GM12878 (cell line): Measurements from ENCODE around the gene RUBCNL. TPM values are rescaled to one million over a fixed set of nuclear protein-coding genes. Genes with fewer than 3 reads are reported as not detected.

Experiments
- ATAC-seq: fragments of 200-7000 bp; cut with Tn5 transposase; 3 replicates; pipeline ENCODE4 v1.9.1; 2020; ENCODE audit warnings: mild to moderate bottlenecking, moderate library complexity
- BruUV-seq: library from RNA; stranded (reverse); fragments of 400-500 nt; replicated peaks from 2 replicates; lab custom pipeline; 2021; lab: Mats Ljungman, UMichigan
- CTCF ChIA-PET: fragments of 300-600 bp; sonication (Branson Sonifier 250); formaldehyde crosslinking; extraction: SDS; loops from one replicate; lab custom pipeline; 2021; ENCODE audit warnings: inconsistent platforms; lab: Yijun Ruan, JAX
- POLR2A ChIA-PET: fragments of 350-600 bp; formaldehyde crosslinking; extraction: SDS; loops from one replicate; lab custom pipeline; 2021; ENCODE audit warnings: inconsistent platforms; lab: Charles Lee
- RAD21 ChIA-PET: fragments of 300-600 bp; sonication (Branson Sonifier 250); formaldehyde crosslinking; loops from one replicate; lab custom pipeline; 2023; ENCODE audit warnings: antibody characterized with exemption; ENCODE audit not compliant: unreplicated experiment; lab: Charles Lee
- SMC1A ChIA-PET: fragments of 300-600 bp; sonication (Branson Sonifier 250); formaldehyde crosslinking; loops from one replicate; lab custom pipeline; 2023; ENCODE audit not compliant: unreplicated experiment, uncharacterized antibody; lab: Charles Lee
- DNase-seq: peaks from one replicate; pipeline ENCODE4 v3.0.0-alpha.2; 2011; ENCODE audit warnings: low read depth, low spot score
- FAIRE-seq: peaks from 3 replicates; lab custom pipeline; 2011; peaks lifted over from hg19 to GRCh38; lab: Jason Lieb, UNC
- H2AFZ ChIP-seq: 2 replicates; pipeline ENCODE4 v1.6.0; 2011; ENCODE audit warnings: low read depth, low read length, control low read depth; ENCODE audit not compliant: control insufficient read depth
- H3K27ac ChIP-seq: 2 replicates; pipeline ENCODE4 v1.5.1; 2011; ENCODE audit warnings: control low read depth; ENCODE audit not compliant: control insufficient read depth, insufficient read depth
- H3K27me3 ChIP-seq, 2 experiments: replicated peaks in 1 of 2; 2 replicates each; pipeline versions ENCODE4 v1.6.0 to v1.6.1; 2011; ENCODE audit warnings: low read length in 1 of 2; ENCODE audit not compliant: control insufficient read depth in 2 of 2, insufficient read depth in 2 of 2
- H3K36me3 ChIP-seq, 2 experiments: 2 replicates each; pipeline ENCODE4 v1.5.1; 2011; ENCODE audit warnings: low read length in 1 of 2; ENCODE audit not compliant: control insufficient read depth in 2 of 2, insufficient read depth in 2 of 2
- H3K4me1 ChIP-seq: 2 replicates; pipeline ENCODE4 v1.6.1; 2011; ENCODE audit warnings: mild to moderate bottlenecking, low read length, moderate library complexity, mixed read lengths; ENCODE audit not compliant: control insufficient read depth, insufficient read depth
- H3K4me2 ChIP-seq: 2 replicates; pipeline ENCODE4 v1.6.0; 2011; ENCODE audit warnings: control low read depth; ENCODE audit not compliant: control insufficient read depth, insufficient read depth
- H3K4me3 ChIP-seq: fragments of 200-600 bp; sonication (generic); 2 replicates; pipeline ENCODE4 v1.5.1; 2016
- H3K79me2 ChIP-seq: 2 replicates; pipeline ENCODE4 v1.6.0; 2011; ENCODE audit warnings: low read length; ENCODE audit not compliant: control insufficient read depth, insufficient read depth
- H3K9ac ChIP-seq: 2 replicates; pipeline ENCODE4 v1.8.0; 2011; ENCODE audit warnings: low read length, control low read depth, mixed read lengths; ENCODE audit not compliant: control insufficient read depth, insufficient read depth
- H3K9me3 ChIP-seq: replicated peaks from 3 replicates; pipeline ENCODE4 v1.5.1; 2011; ENCODE audit warnings: mild to moderate bottlenecking, low read length; ENCODE audit not compliant: control insufficient read depth, insufficient read depth
- H4K20me1 ChIP-seq: 2 replicates; pipeline ENCODE4 v1.6.0; 2011; ENCODE audit not compliant: control insufficient read depth, insufficient read depth
- ATF2 ChIP-seq: IDR thresholded peaks from 2 replicates; pipeline ENCODE4 v1.6.1; 2012; ENCODE audit warnings: low read length, inconsistent platforms
- CBX5 ChIP-seq: sonication (generic); IDR thresholded peaks from 2 replicates; pipeline ENCODE4 v1.6.1; 2016; ENCODE audit warnings: low read depth, moderate library complexity, mild to moderate bottlenecking, inconsistent platforms
- HDAC6 ChIP-seq: fragments of 200-600 bp; sonication (generic); IDR thresholded peaks from one replicate; pipeline ENCODE4 v1.8.0; 2017; ENCODE audit warnings: antibody characterized with exemption; ENCODE audit not compliant: unreplicated experiment
- HSF1 ChIP-seq: fragments of 150-350 bp; IDR thresholded peaks from 2 replicates; pipeline ENCODE4 v1.6.1; 2014; ENCODE audit warnings: mild to moderate bottlenecking, low read depth, low read length
- JUNB ChIP-seq: IDR thresholded peaks from 2 replicates; pipeline ENCODE4 v1.6.1; 2016; ENCODE audit warnings: antibody characterized with exemption, mild to moderate bottlenecking
- POLR2A ChIP-seq: IDR thresholded peaks from 2 replicates; pipeline ENCODE4 v1.6.1; 2011; ENCODE audit warnings: low read depth, mild to moderate bottlenecking, low read length
- RAD21 ChIP-seq: IDR thresholded peaks from 2 replicates; pipeline ENCODE4 v1.6.1; 2011; ENCODE audit warnings: mild to moderate bottlenecking, low read depth, low read length, moderate library complexity; ENCODE audit not compliant: insufficient read depth
- RELB ChIP-seq: fragments of 450-650 bp; IDR thresholded peaks from 2 replicates; pipeline ENCODE4 v1.6.1; 2017; ENCODE audit warnings: low read depth, mild to moderate bottlenecking, moderate library complexity
- SIX5 ChIP-seq: IDR thresholded peaks from 2 replicates; pipeline ENCODE4 v1.6.1; 2011; ENCODE audit warnings: mild to moderate bottlenecking, low read depth, low read length, moderate library complexity; ENCODE audit not compliant: severe bottlenecking
- SP1 ChIP-seq: IDR thresholded peaks from one replicate; pipeline ENCODE4 v1.6.1; 2011; ENCODE audit warnings: low read depth, low read length
- SPI1 ChIP-seq: IDR thresholded peaks from 2 replicates; pipeline ENCODE4 v1.6.1; 2011; ENCODE audit warnings: low read depth, mild to moderate bottlenecking, low read length, moderate library complexity, borderline replicate concordance; ENCODE audit not compliant: insufficient read depth
- TARDBP ChIP-seq: IDR thresholded peaks from 2 replicates; pipeline ENCODE4 v1.6.1; 2016; ENCODE audit warnings: borderline replicate concordance
- TCF3 ChIP-seq: IDR thresholded peaks from 2 replicates; pipeline ENCODE4 v1.6.1; 2012; ENCODE audit warnings: low read depth, mild to moderate bottlenecking, low read length, borderline replicate concordance; ENCODE audit not compliant: insufficient read depth
- ZBTB11 ChIP-seq: fragments of 450-650 bp; formaldehyde crosslinking; IDR thresholded peaks from 2 replicates; pipeline ENCODE4 v1.5.0; 2022; ENCODE audit warnings: mild to moderate bottlenecking, missing genetic modification characterization
- ZNF24 ChIP-seq: fragments of 450-650 bp; IDR thresholded peaks from 2 replicates; pipeline ENCODE4 v1.6.1; 2017; ENCODE audit warnings: antibody characterized with exemption, mild to moderate bottlenecking
- WGBS: methylation state at CpG from one replicate; pipeline ENCODE4 v1.1.6; 2016; ENCODE audit warnings: low lambda C conversion rate; ENCODE audit not compliant: insufficient replicate concordance, insufficient coverage; ENCODE audit errors: missing lambda C conversion rate; 5-methylcytosine and 5-hydroxymethylcytosine counted together
- in situ Hi-C: fragments of 300-500 bp; cut with MboI; formaldehyde crosslinking; loops from 9 replicates; pipeline ENCODE4 v1.14.3; 2018; ENCODE audit warnings: mixed read lengths
- intact Hi-C: fragments of 100-400 bp; cut with micrococcal nuclease; formaldehyde crosslinking; loops from one replicate; pipeline ENCODE4 v1.14.2; 2022; ENCODE audit not compliant: unreplicated experiment
- polyA plus RNA-seq, 11 experiments: library from polyadenylated mRNA; depleted of rRNA in 4 of 11; unstranded in 6 of 11; stranded (reverse) in 5 of 11; fragments of >200 nt; fragmentation: Nextera tagmentation in 4 of 11; fragmentation: Illumina TruSeq in 1 of 11; extraction: Ambion mirVana in 4 of 11; extraction: Trizol in 1 of 11; gene quantifications; 1 replicate in 1 of 11; 2 replicates in 10 of 11; pipeline versions ENCODE4 v1.2.1 to v1.2.3, GENCODE V29; 2011 to 2016; ENCODE audit warnings: inconsistent platforms in 2 of 11, missing spikeins in 2 of 11, low read depth in 1 of 11
- total RNA-seq, 4 experiments: library from RNA; depleted of rRNA in 3 of 4; stranded (reverse); fragments of >200 nt in 3 of 4; fragmentation: Illumina TruSeq in 1 of 4; extraction: Trizol in 1 of 4; gene quantifications; 2 replicates each; pipeline versions ENCODE4 v1.2.1 to v1.2.3, GENCODE V29; 2013 to 2021

The RUBCNL gene
- total and polyA plus RNA-seq, 10 of the 15 experiments (the other 5 are each of a cell fraction or from before 2014, with no cell fraction given) = 0.71 to 51.9 (median 38.2) TPM

- Histone ChIP-seq H3K27me3 (no peaks in the 10 kb centered on the region), H2AFZ (no peak overlapping the region), H3K4me1 (peaks cover 36% of the 10 kb centered on the region), H3K9me3 (peaks cover 1% of the 10 kb centered on the region; the same call in 1 of the 3 replicates), H3K36me3 (peaks cover 0 to 18% of the 10 kb centered on the region in 2 experiments; a peak in 2 of 4 replicates), H3K9ac (no peak overlapping the region), H3K79me2 (no peaks in the 10 kb centered on the region), H3K27ac (peak overlapping the region; percentile 38; the same call in 1 of the 2 replicates), H3K4me3 (no peak overlapping the region), H4K20me1 (no peaks in the 10 kb centered on the region), H3K4me2 (peak overlapping the region; percentile 19; the same call in 1 of the 2 replicates)
- SMC1A ChIA-PET = interaction anchor here (1.2 kb wide), 1 partner anchor 48 kb away, joined by 3 read pairs; no protein-coding TSS in a partner anchor
- POLR2A ChIA-PET = interaction anchor here (0.6 to 0.7 kb wide), 2 partner anchors 14 to 25 kb away, joined by 3 to 4 read pairs; no protein-coding TSS in a partner anchor
- peak; percentile 69 for FAIRE-seq
- in situ Hi-C loops = no loop called here
- DNase-seq = peak; percentile 51
- intact Hi-C loops = no loop called here
- CTCF ChIA-PET = no interaction called here
- WGBS = 8% methylated on average over 1 of the region's 1 CpG
- peak; percentile 85 for ATAC-seq
- RAD21 ChIA-PET = no interaction called here
- no TSS peak for BruUV-seq
- TF ChIP-seq RAD21 (no peak), ZNF24 (no peak), HDAC6 (no peak), TARDBP (no peak), ZBTB11 (CRISPR knock-in tag) (no peak), CBX5 (no peak), POLR2A (peak; percentile 44; the same call in 1 of the 2 replicates), SP1 (no peak), ATF2 (peak; percentile 79), RELB (no peak), SIX5 (no peak), JUNB (peak; percentile 82), SPI1 (0 out of 2 replicates have a peak, but pooled peaks have one; percentile 19), HSF1 (no peak), TCF3 (0 out of 2 replicates have a peak, but pooled peaks have one; percentile 46)
These were observed 45.8 kb downstream of the RUBCNL start for GRCh38 chr13:46341112-46341711.
